Anterior cingulate cortex (tissue), 58 donors: ENCODE results near the gene TYW5.

Experiments used
- DNase-seq, 58 donors: peaks; one replicate each; lab custom pipeline; 2025; lab: John Stamatoyannopoulos, UW

TYW5 gene

GRCh38 chr2:199955339-199956061 lies at the start of gene TYW5, which contains the start of gene MAIP1:
Gene TYW5 (minus strand): TSS chr2:199955491. CDS start chr2:199955470, 21 bp downstream.
Gene MAIP1 (plus strand): TSS chr2:199955582. CDS start chr2:199955799, 217 bp downstream.
- peak; percentile 21 to 94 (median 86) for DNase-seq

GRCh38 chr2:200003444-200003843 lies 48.2 kb upstream of the TYW5 start:
- DNase-seq, result no peak

GRCh38 chr2:200000444-200001163 lies 45.3 kb upstream of the TYW5 start:
- no peak for DNase-seq

- DNase-seq, result no peak
These were observed 43.9 kb upstream of the TYW5 start for GRCh38 chr2:199999166-199999565.

GRCh38 chr2:199997296-199997695 lies 42.0 kb upstream of the TYW5 start:
- DNase-seq, result no peak

- no peak for DNase-seq
These were observed 39.6 kb upstream of the TYW5 start for GRCh38 chr2:199994896-199995295.

- DNase-seq, result no peak
These were observed 39.1 kb upstream of the TYW5 start for GRCh38 chr2:199994371-199994770.

- no peak for DNase-seq
These were observed 37.0 kb upstream of the TYW5 start for GRCh38 chr2:199992296-199992695.

- no peak for DNase-seq
These were observed 36.4 kb upstream of the TYW5 start for GRCh38 chr2:199991691-199992090.

- DNase-seq, result no peak
These were observed 34.5 kb upstream of the TYW5 start for GRCh38 chr2:199989822-199990221.

GRCh38 chr2:199988151-199988550 lies 32.9 kb upstream of the TYW5 start:
- peak in 2 of 58 donors; percentile 7 to 8 for DNase-seq

GRCh38 chr2:199987586-199987985 lies 32.3 kb upstream of the TYW5 start:
- DNase-seq, result no peak

- DNase-seq, result peak in 25 of 58 donors; percentile 1 to 44 (median 10)
These were observed 30.4 kb upstream of the TYW5 start for GRCh38 chr2:199985625-199986207.

- DNase-seq, result no peak
These were observed 29.5 kb upstream of the TYW5 start for GRCh38 chr2:199984755-199985154.

- DNase-seq, result no peak
These were observed 28.9 kb upstream of the TYW5 start for GRCh38 chr2:199984159-199984558.

- no peak for DNase-seq
These were observed 28.2 kb upstream of the TYW5 start for GRCh38 chr2:199983534-199983933.

- no peak for DNase-seq
These were observed 27.0 kb upstream of the TYW5 start for GRCh38 chr2:199982126-199982843.

GRCh38 chr2:199979832-199980628 lies 24.7 kb upstream of the TYW5 start:
- peak in 57 of 58 donors; percentile 12 to 95 (median 65) for DNase-seq

- DNase-seq, result no peak
These were observed 24.1 kb upstream of the TYW5 start for GRCh38 chr2:199979398-199979797.

GRCh38 chr2:199977984-199978415 lies 22.7 kb upstream of the TYW5 start:
- no peak for DNase-seq
